ENCODE data around the gene NBPF1. TPM values are rescaled to one million over a fixed set of nuclear protein-coding genes. Genes with fewer than 3 reads are reported as not detected.
A peak's percentile ranks its signal among the peaks of the same experiment; 100 is the strongest.
"Not testable (repeated sequence)": the region's sequence is repeated elsewhere in the genome, so short reads cannot be mapped to it uniquely, and the experiment has no call there.

NBPF1 gene
- 1 to 10 TPM; 1.9 to 2.4 TPM for total RNA-seq

GRCh38 chr1:16613185-16614147, at the start of gene NBPF1:
Gene NBPF1 (minus strand): TSS chr1:16613564.
- peak; percentile 91 for DNase-seq
- Mint-ChIP-seq H3K27ac (no peak within 1 kb of the TSS), H3K36me3 (no peaks in the 10 kb centered on the region), H3K4me3 (no peak within 1 kb of the TSS), H3K9me3 (no peaks in the 10 kb centered on the region), H3K27me3 (no peaks in the 10 kb centered on the region), H3K4me1 (ENCODE audit: low read depth) (no peaks in the 10 kb centered on the region)
- intact Hi-C loops (cut with micrococcal nuclease) = loop anchor here (1.0 kb wide), 1 partner anchor 31 kb away; no protein-coding TSS in a partner anchor
- CTCF ChIA-PET = interaction anchor here (0.7 to 2.7 kb wide), 5 partner anchors 7 to 872 kb away, joined by 3 to 12 read pairs (median 3); no protein-coding TSS in a partner anchor
- POLR2A ChIA-PET = interaction anchor here (1.2 kb wide), 1 partner anchor 292 kb away, joined by 6 read pairs; no protein-coding TSS in a partner anchor

GRCh38 chr1:16658234-16658633, 44.9 kb upstream of the NBPF1 start:
- H3K4me1 Mint-ChIP-seq (ENCODE audit: low read depth); H3K27me3 Mint-ChIP-seq; H3K9me3 Mint-ChIP-seq; H3K4me3 Mint-ChIP-seq; intact Hi-C loops (cut with micrococcal nuclease); H3K27ac Mint-ChIP-seq; POLR2A ChIA-PET; DNase-seq; H3K36me3 Mint-ChIP-seq; CTCF ChIA-PET: not testable (repeated sequence)

- H3K4me3 Mint-ChIP-seq; intact Hi-C loops (cut with micrococcal nuclease); H3K36me3 Mint-ChIP-seq; H3K9me3 Mint-ChIP-seq; H3K27me3 Mint-ChIP-seq; H3K27ac Mint-ChIP-seq; DNase-seq; H3K4me1 Mint-ChIP-seq (ENCODE audit: low read depth); POLR2A ChIA-PET; CTCF ChIA-PET: not testable (repeated sequence)
Observed at GRCh38 chr1:16656981-16657683, 43.8 kb upstream of the NBPF1 start.

- H3K4me1 Mint-ChIP-seq (ENCODE audit: low read depth); H3K27ac Mint-ChIP-seq; H3K36me3 Mint-ChIP-seq; DNase-seq; H3K4me3 Mint-ChIP-seq; POLR2A ChIA-PET; CTCF ChIA-PET; H3K9me3 Mint-ChIP-seq; intact Hi-C loops (cut with micrococcal nuclease); H3K27me3 Mint-ChIP-seq: not testable (repeated sequence)
Observed at GRCh38 chr1:16656574-16656973, 43.2 kb upstream of the NBPF1 start.

- DNase-seq = peak; percentile 9
- H3K4me1 Mint-ChIP-seq (ENCODE audit: low read depth); H3K27me3 Mint-ChIP-seq; POLR2A ChIA-PET; H3K4me3 Mint-ChIP-seq; H3K27ac Mint-ChIP-seq; CTCF ChIA-PET; intact Hi-C loops (cut with micrococcal nuclease); H3K36me3 Mint-ChIP-seq; H3K9me3 Mint-ChIP-seq: not testable (repeated sequence)
Observed at GRCh38 chr1:16651560-16651959, 38.2 kb upstream of the NBPF1 start.

GRCh38 chr1:16649960-16650359, 36.6 kb upstream of the NBPF1 start:
- H3K27ac Mint-ChIP-seq; POLR2A ChIA-PET; H3K36me3 Mint-ChIP-seq; intact Hi-C loops (cut with micrococcal nuclease); DNase-seq; H3K27me3 Mint-ChIP-seq; H3K9me3 Mint-ChIP-seq; H3K4me3 Mint-ChIP-seq; CTCF ChIA-PET; H3K4me1 Mint-ChIP-seq (ENCODE audit: low read depth): not testable (repeated sequence)

- CTCF ChIA-PET = not testable (repeated sequence)
- DNase-seq = peak; percentile 8
Observed at GRCh38 chr1:16649390-16649789, 36.0 kb upstream of the NBPF1 start.

GRCh38 chr1:16648756-16649155, 35.4 kb upstream of the NBPF1 start:
- H3K4me1 Mint-ChIP-seq (ENCODE audit: low read depth); H3K27me3 Mint-ChIP-seq; H3K36me3 Mint-ChIP-seq; CTCF ChIA-PET; H3K9me3 Mint-ChIP-seq; DNase-seq; H3K27ac Mint-ChIP-seq; POLR2A ChIA-PET; H3K4me3 Mint-ChIP-seq; intact Hi-C loops (cut with micrococcal nuclease): not testable (repeated sequence)

More at GRCh38 chr1:16649390-16649789, 36.0 kb upstream of the NBPF1 start:
- H3K4me1 Mint-ChIP-seq (ENCODE audit: low read depth); H3K36me3 Mint-ChIP-seq; POLR2A ChIA-PET; H3K9me3 Mint-ChIP-seq; H3K27me3 Mint-ChIP-seq; H3K27ac Mint-ChIP-seq; intact Hi-C loops (cut with micrococcal nuclease); H3K4me3 Mint-ChIP-seq: not testable (repeated sequence)

GRCh38 chr1:16648250-16648649, 34.9 kb upstream of the NBPF1 start:
- H3K36me3 Mint-ChIP-seq; H3K4me1 Mint-ChIP-seq (ENCODE audit: low read depth); POLR2A ChIA-PET; H3K9me3 Mint-ChIP-seq; H3K27me3 Mint-ChIP-seq; H3K27ac Mint-ChIP-seq; DNase-seq; intact Hi-C loops (cut with micrococcal nuclease); CTCF ChIA-PET; H3K4me3 Mint-ChIP-seq: not testable (repeated sequence)

GRCh38 chr1:16647179-16648176, 34.1 kb upstream of the NBPF1 start:
- H3K27me3 Mint-ChIP-seq; POLR2A ChIA-PET; H3K4me1 Mint-ChIP-seq (ENCODE audit: low read depth); CTCF ChIA-PET; H3K9me3 Mint-ChIP-seq; H3K27ac Mint-ChIP-seq; intact Hi-C loops (cut with micrococcal nuclease); H3K36me3 Mint-ChIP-seq: not testable (repeated sequence)
- peak overlapping the region; percentile 49 for H3K4me3 Mint-ChIP-seq
- peak; percentile 58 for DNase-seq

- H3K27ac Mint-ChIP-seq; H3K36me3 Mint-ChIP-seq; intact Hi-C loops (cut with micrococcal nuclease); CTCF ChIA-PET; DNase-seq; H3K9me3 Mint-ChIP-seq; POLR2A ChIA-PET; H3K4me3 Mint-ChIP-seq; H3K4me1 Mint-ChIP-seq (ENCODE audit: low read depth); H3K27me3 Mint-ChIP-seq: not testable (repeated sequence)
Observed at GRCh38 chr1:16646716-16647115, 33.4 kb upstream of the NBPF1 start.

Data from activated CD4-positive, alpha-beta memory T cell treated with anti-CD3 and anti-CD28 coated beads for 36 hours (primary cell).